ENCODE data around the gene ARL2BP.

ARL2BP gene

DNA sequence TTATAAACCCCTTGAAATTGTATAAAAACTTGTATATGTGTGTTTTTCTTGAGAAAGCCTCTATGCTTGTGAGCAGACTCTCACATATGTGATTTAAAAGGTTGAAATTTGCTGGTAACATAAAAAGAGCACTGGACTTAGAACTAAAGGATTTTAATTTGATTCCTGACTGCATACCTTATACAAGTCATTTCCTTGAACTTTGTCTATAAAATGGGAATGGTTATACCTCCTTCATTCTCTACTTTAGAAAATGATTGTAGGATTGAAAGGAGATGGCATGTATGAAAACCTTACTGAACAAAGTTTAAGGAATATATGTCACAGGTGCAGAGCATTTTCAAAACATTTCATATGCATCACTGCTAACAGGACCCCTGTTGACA lies 10.4 kb upstream of the ARL2BP start:
- ChIA-PET POLR2A (no interaction called here), CTCF (interaction anchor here (0.9 to 1.5 kb wide), 2 partner anchors 15 to 29 kb away, joined by 3 read pairs; no protein-coding TSS in a partner anchor)
- no peak for DNase-seq (ENCODE audit: extremely low spot score)
- TF ChIP-seq, protein P1, sequence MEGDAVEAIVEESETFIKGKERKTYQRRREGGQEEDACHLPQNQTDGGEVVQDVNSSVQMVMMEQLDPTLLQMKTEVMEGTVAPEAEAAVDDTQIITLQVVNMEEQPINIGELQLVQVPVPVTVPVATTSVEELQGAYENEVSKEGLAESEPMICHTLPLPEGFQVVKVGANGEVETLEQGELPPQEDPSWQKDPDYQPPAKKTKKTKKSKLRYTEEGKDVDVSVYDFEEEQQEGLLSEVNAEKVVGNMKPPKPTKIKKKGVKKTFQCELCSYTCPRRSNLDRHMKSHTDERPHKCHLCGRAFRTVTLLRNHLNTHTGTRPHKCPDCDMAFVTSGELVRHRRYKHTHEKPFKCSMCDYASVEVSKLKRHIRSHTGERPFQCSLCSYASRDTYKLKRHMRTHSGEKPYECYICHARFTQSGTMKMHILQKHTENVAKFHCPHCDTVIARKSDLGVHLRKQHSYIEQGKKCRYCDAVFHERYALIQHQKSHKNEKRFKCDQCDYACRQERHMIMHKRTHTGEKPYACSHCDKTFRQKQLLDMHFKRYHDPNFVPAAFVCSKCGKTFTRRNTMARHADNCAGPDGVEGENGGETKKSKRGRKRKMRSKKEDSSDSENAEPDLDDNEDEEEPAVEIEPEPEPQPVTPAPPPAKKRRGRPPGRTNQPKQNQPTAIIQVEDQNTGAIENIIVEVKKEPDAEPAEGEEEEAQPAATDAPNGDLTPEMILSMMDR (IDR thresholded peaks at IDR 0.05; ENCODE audit: control extremely low read depth, extremely low read depth, low read depth, missing control alignments): no peak

DNA sequence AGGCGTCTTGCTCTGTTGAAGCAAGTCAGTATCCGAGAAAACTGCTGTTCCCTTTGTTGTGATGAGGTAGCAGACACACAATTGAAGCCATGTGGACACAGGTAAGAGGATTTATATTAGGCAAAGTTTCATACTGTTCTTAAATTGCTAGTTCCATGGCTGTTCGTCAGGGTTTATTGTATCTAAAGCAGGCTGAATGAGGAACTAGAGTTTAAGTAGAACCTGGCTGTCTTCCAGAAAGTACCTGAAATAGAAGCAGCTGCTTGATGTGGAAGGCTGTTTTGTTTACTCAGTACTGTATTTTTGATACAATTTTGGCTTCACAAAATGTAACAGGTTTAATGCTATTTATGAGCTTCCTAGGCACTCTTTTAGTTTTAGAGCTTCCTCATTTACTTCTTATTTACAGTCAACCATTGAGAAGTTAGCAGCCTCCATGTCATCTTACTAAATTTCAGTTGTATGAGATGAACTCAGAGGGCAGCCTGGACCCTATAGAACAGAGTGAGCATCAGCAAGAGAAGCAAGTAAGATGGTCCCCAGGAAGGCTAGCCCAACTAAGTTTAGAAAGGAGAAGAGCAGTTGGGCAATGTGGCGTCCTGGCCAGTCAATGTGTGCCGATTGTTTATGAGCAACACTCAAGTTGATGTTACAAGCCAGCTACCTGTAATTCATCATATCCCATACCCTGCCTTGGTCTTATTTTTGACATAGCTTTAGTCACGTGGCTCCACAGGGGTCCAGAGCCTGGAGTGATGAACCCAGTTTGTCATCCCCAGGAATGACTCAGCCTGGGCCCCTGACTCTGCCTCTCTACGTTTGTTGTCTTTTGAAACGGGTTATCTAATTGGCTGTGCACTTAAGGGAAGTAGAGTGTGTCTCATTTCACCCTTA lies 9.7 kb upstream of the ARL2BP start:
- DNase-seq (ENCODE audit: extremely low spot score): peak; percentile 29
- ChIA-PET POLR2A (no interaction called here), CTCF (interaction anchor here (0.9 to 1.5 kb wide), 11 partner anchors 8 to 52 kb away, joined by 3 to 4 read pairs (median 3); partner anchors contain the start of gene ARL2BP)
- TF ChIP-seq, protein P1 (IDR thresholded peaks at IDR 0.05; ENCODE audit: control extremely low read depth, extremely low read depth, low read depth, missing control alignments): no peak

DNA sequence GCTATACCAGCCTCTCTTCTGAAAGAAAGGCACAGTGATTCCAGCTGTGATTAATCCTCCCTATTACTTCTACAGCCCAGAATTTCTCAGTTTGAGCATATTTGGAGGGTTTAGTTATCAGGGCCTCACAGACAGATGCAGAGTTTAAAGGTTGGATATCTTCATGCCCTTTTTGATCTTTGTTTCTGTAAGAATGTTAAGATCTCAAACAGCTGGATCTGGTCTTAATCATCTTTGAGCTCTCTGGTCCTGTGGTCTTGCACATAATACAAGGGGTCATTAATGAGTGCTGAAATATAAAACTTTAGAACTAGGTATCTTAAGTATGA lies 9.1 kb upstream of the ARL2BP start:
- DNase-seq (ENCODE audit: extremely low spot score): no peak

DNA sequence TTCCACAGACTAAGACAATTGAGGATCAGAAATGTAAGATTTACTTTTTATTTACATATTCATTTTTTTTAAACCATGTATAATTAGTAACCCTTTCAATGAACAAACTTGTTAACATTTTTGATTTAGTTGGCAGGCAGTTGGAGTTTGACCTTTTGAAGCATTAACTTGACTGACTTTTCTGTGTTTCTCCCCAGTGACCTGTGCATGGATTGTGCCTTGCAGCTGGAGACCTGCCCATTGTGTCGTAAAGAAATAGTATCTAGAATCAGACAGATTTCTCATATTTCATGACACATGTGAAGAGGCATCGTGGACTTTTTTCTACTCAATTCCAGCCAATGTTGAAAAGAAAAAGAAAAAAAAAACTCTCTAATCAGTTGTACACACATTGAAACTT lies 6.4 kb upstream of the ARL2BP start:
- ChIA-PET CTCF (interaction anchor here (1.4 kb wide), 1 partner anchor 9 kb away, joined by 3 read pairs; no protein-coding TSS in a partner anchor), POLR2A (no interaction called here)
- TF ChIP-seq, protein P1 (IDR thresholded peaks at IDR 0.05; ENCODE audit: control extremely low read depth, extremely low read depth, low read depth, missing control alignments): no peak
- no peak for DNase-seq (ENCODE audit: extremely low spot score)

More for the DNA sequence above, 9.1 kb upstream of the ARL2BP start:
- ChIA-PET CTCF (interaction anchor here (0.9 to 1.5 kb wide), 11 partner anchors 8 to 53 kb away, joined by 3 to 4 read pairs (median 3); partner anchors contain the start of gene ARL2BP), POLR2A (no interaction called here)
- TF ChIP-seq, protein P1 (IDR thresholded peaks at IDR 0.05; ENCODE audit: control extremely low read depth, extremely low read depth, low read depth, missing control alignments): no peak

DNA sequence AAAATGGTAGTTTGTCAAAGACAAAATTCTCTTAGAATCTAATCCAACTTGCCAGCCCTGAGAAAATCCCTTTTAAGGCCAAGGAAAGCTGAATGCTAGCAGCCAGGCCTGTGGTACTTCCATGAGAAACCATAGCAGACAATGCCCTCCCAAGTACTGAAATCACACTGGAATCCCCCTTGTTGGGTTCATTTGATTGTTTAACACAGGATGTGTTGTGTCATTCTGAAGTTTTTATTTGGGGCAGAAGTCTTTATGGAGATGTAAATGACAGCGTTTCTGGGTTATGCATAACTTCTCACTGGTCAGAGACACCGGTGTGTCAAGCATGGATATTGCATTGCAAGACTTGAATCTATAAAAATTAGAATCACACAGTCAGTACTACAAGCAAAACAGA lies 6.0 kb upstream of the ARL2BP start:
- TF ChIP-seq, protein P1 (IDR thresholded peaks at IDR 0.05; ENCODE audit: control extremely low read depth, extremely low read depth, low read depth, missing control alignments): no peak
- CTCF ChIA-PET: no interaction called here
- DNase-seq (ENCODE audit: extremely low spot score): no peak
- POLR2A ChIA-PET: no interaction called here

DNA sequence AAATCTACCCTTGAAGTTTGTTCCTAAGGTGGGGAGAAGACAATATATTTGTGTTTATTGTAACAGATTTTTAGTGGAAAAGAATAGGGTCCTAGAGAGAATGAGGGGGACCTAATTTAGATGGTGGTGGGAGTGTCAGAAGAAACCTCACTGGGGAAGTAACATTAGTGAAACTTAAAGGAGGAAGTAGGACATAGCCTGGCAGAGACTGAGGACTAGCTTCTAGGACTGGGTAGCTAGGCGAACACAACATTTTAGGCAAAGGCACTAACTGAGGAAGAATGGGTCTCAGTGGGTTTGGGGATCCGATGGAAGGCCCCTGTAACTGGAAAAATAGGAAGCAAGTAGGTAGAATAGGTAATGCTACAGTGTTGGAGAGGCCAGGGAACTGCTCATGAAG lies 4.2 kb upstream of the ARL2BP start:
- TF ChIP-seq, protein P1 (IDR thresholded peaks at IDR 0.05; ENCODE audit: control extremely low read depth, extremely low read depth, low read depth, missing control alignments): no peak
- CTCF ChIA-PET: interaction anchor here (0.7 to 1.7 kb wide), 9 partner anchors 9 to 195 kb away, joined by 3 to 4 read pairs (median 3); no protein-coding TSS in a partner anchor
- peak; percentile 32 for DNase-seq (ENCODE audit: extremely low spot score)
- POLR2A ChIA-PET: interaction anchor here (0.9 kb wide), 1 partner anchor 14 kb away, joined by 5 read pairs; no protein-coding TSS in a partner anchor

All from GM10248 (cell line).